ENCODE data around the gene DYNLT2.

DNA sequence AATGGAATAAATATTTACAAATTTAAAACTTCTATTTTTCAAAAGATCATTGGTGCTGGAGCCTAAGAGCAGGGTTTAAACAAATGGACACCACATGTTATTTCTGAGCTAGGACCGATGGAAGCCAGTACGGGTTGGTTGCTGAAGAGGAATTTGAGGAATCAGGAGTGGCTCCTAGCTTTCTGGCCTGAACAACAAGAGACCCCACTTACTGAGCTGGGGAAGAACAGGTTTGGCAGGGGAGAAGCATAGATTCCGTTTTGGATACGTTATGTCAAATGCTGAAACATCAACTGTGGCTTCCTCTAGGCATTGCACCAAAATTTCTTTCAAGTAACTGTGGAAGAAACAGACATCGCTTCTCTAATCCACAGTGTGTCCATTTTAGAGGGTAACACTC lies 56.2 kb downstream of the DYNLT2 start:
- TF ChIP-seq CTCF (IDR thresholded peaks at IDR 0.05), result no peak
- TF ChIP-seq POLR2A (IDR thresholded peaks at IDR 0.05), result no peak

All from testis (tissue), 2 donors.